ENCODE results near the gene GRID2. TPM values are rescaled to one million over a fixed set of nuclear protein-coding genes. Genes with fewer than 3 reads are reported as not detected.

The GRID2 gene
- not detected in 2 replicates for total RNA-seq (2013; cell fraction: nucleolus; rRNA removed)
- total RNA-seq (2014; rRNA removed) (not detected in 2 replicates), total RNA-seq (2014; rRNA removed; fragmentation: Illumina TruSeq; extraction: Trizol) (not detected in 2 replicates), total RNA-seq (2021) (not detected in 2 replicates), polyA plus RNA-seq (2011; rRNA removed) (not detected in 2 replicates), polyA plus RNA-seq (2014; fragmentation: Illumina TruSeq; extraction: Trizol) (not detected in 2 replicates), polyA plus RNA-seq (2014; fragmentation: Nextera tagmentation; extraction: Ambion mirVana) (not detected), polyA plus RNA-seq (2014; rRNA removed) (not detected in 2 replicates), polyA plus RNA-seq (2016; fragmentation: Nextera tagmentation; extraction: Ambion mirVana) (not detected), polyA minus RNA-seq (2011; rRNA and poly(A)+ RNA removed) (0.51 TPM in 1 of 2 replicates, not detected in the other), Bru-seq, nascent RNA (percentile 3 among the genes with signal in this experiment), BruChase-seq, experiment 1, labeled RNA remaining after a 6-hour chase (percentile 2 among the genes with signal in this experiment), BruChase-seq, experiment 2, labeled RNA remaining after a 2-hour chase (percentile 3 among the genes with signal in this experiment)
- polyA plus RNA-seq (2011; ENCODE audit: low read depth) = not detected
- not detected in 2 replicates for polyA plus RNA-seq (2011; cell fraction: cytosol; rRNA removed)
- not detected in 2 replicates for polyA plus RNA-seq (2011; cell fraction: nucleus; rRNA removed)
- not detected in 2 replicates for polyA plus RNA-seq (2012)
- polyA minus RNA-seq (2011; cell fraction: cytosol; rRNA and poly(A)+ RNA removed) = not detected in 2 replicates
- not detected in 2 replicates for polyA minus RNA-seq (2011; cell fraction: nucleus; rRNA and poly(A)+ RNA removed)
- long read RNA-seq, experiment 1 = 0 reads
- long read RNA-seq, experiment 2, partial matches to known transcripts = 0 of 5 reads
- long read RNA-seq, experiment 2, other reads (novel, unspliced or antisense) = 5 of 5 reads

DNA sequence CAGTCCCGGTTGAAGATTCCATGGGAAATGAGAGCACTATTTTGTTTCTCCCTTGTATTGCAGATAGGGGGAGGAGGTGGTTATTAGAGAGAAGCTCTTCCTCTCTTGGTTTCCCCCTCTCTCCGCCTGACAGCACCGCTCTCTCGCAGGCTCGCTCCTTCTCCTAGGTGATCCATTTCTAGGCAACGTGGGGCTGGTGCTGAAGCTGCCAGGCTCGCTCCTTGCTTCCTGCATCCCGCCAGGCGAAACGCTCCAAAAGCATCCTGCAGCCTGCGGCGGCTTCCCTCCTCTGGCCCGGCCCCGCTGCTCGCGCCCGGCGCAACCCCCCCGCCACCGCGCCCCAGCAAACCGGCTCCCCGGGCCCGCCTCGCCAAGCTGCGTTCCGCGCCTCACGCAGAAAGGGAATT is at the start of gene GRID2:
Gene GRID2 (plus strand): TSS at position 346 of the 407 bp plus-strand sequence.
- H3K4me2 ChIP-seq (ENCODE audit: control insufficient read depth, insufficient read depth) = no peak within 1 kb of the TSS
- H3K27ac ChIP-seq (ENCODE audit: control insufficient read depth, insufficient read depth) = no peak within 1 kb of the TSS
- no peak within 1 kb of the TSS for H3K9ac ChIP-seq (ENCODE audit: control insufficient read depth, insufficient read depth, low read length)
- FAIRE-seq (no peak), DNase-seq (ENCODE audit: low read depth, low spot score) (no peak), ATAC-seq (no peak)
- H3K79me2 ChIP-seq (ENCODE audit: control insufficient read depth, insufficient read depth, low read length) = no peaks in the 10 kb centered on the region
- no peak within 1 kb of the TSS for H2AFZ ChIP-seq (ENCODE audit: control insufficient read depth, low read depth, low read length)
- CTCF ChIA-PET = no interaction called here
- no peaks in the 10 kb centered on the region for H3K9me3 ChIP-seq (replicated peaks; ENCODE audit: control insufficient read depth, insufficient read depth, low read length)
- WGBS (ENCODE audit: insufficient coverage, insufficient replicate concordance, low lambda C conversion rate, missing lambda C conversion rate) = 18% methylated on average over 19 of the region's 29 CpGs
- H3K36me3 ChIP-seq (ENCODE audit: control insufficient read depth in 2 of 2, insufficient read depth in 2 of 2, low read length in 1 of 2) = no peaks in the 10 kb centered on the region
- in situ Hi-C loops (cut with MboI) (no loop called here), intact Hi-C loops (cut with micrococcal nuclease; ENCODE audit: unreplicated experiment) (no loop called here)
- H3K4me1 ChIP-seq (ENCODE audit: control insufficient read depth, insufficient read depth, low read length) = no peaks in the 10 kb centered on the region
- RAD21 ChIA-PET (ENCODE audit: unreplicated experiment) = no interaction called here
- H3K27me3 ChIP-seq (replicated peaks in 1 of 2; ENCODE audit: control insufficient read depth in 2 of 2, insufficient read depth in 2 of 2, low read length in 1 of 2) = peaks cover 2 to 19% of the 10 kb centered on the region in 2 experiments
- POLR2A ChIA-PET = no interaction called here
- SMC1A ChIA-PET (ENCODE audit: uncharacterized antibody, unreplicated experiment) = no interaction called here
- TF ChIP-seq ESRRA (IDR thresholded peaks at IDR 0.05; ENCODE audit: low read length) (no peak), RBBP5 (conservative IDR thresholded peaks at IDR 0.05) (no peak), MYB (IDR thresholded peaks at IDR 0.05; ENCODE audit: borderline replicate concordance, low read depth, low read length) (no peak)
- TF ChIP-seq, protein P1, sequence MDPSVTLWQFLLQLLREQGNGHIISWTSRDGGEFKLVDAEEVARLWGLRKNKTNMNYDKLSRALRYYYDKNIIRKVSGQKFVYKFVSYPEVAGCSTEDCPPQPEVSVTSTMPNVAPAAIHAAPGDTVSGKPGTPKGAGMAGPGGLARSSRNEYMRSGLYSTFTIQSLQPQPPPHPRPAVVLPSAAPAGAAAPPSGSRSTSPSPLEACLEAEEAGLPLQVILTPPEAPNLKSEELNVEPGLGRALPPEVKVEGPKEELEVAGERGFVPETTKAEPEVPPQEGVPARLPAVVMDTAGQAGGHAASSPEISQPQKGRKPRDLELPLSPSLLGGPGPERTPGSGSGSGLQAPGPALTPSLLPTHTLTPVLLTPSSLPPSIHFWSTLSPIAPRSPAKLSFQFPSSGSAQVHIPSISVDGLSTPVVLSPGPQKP (IDR thresholded peaks at IDR 0.05; ENCODE audit: low read depth, low read length) = no peak
- no TSS peak for BruUV-seq (replicated peaks)
- H4K20me1 ChIP-seq (ENCODE audit: control insufficient read depth, insufficient read depth) = no peaks in the 10 kb centered on the region
- no peak within 1 kb of the TSS for H3K4me3 ChIP-seq

All from GM12878 (cell line).